ENCODE results near the gene PRSS16. TPM values are rescaled to one million over a fixed set of nuclear protein-coding genes. Genes with fewer than 3 reads are reported as not detected.

Gene PRSS16
- total RNA-seq, 1 experiment from 2014 or later, result 5.0 TPM

Other genes with a start within 250 kb of the PRSS16 start
- gene POM121L2, start 64.6 kb downstream of the PRSS16 start, total RNA-seq (2014; rRNA removed; shearing (Covaris generic)), result 0.03 TPM in 1 of 2 replicates, not detected in the other
- gene ZNF391, start 141.1 kb downstream of the PRSS16 start, total RNA-seq (2014; rRNA removed; shearing (Covaris generic)), result 3.1 and 5.1 TPM in 2 replicates
- gene ZNF184, start 225.4 kb downstream of the PRSS16 start, total RNA-seq (2014; rRNA removed; shearing (Covaris generic)), result 5.8 and 7.9 TPM in 2 replicates